SK-N-SH (cell line): ENCODE data around the gene RRBP1. TPM values are rescaled to one million over a fixed set of nuclear protein-coding genes. Genes with fewer than 3 reads are reported as not detected.

ENCODE experiments used
- CTCF ChIA-PET: fragments of 300-600, 350-600 bp; formaldehyde crosslinking; extraction: SDS; loops from one replicate; lab custom pipeline; 2021; lab: Yijun Ruan, JAX
- POLR2A ChIA-PET: fragments of 350-600 bp; sonication (Branson Sonifier 250); formaldehyde crosslinking; extraction: SDS; loops from one replicate; lab custom pipeline; 2020; ENCODE audit warnings: antibody characterized with exemption, inconsistent platforms; lab: Yijun Ruan, JAX
- DNase-seq: peaks from one replicate; pipeline ENCODE4 v3.0.0; 2012
- H2AFZ ChIP-seq: fragments of 200-600 bp; sonication (generic); 2 replicates; pipeline ENCODE4 v1.8.1; 2016; ENCODE audit warnings: antibody characterized with exemption, mild to moderate bottlenecking, low read depth
- H3F3A ChIP-seq: fragments of 200-600 bp; sonication (generic); replicated peaks from 2 replicates; pipeline ENCODE3; 2016; ENCODE audit warnings: antibody characterized with exemption, mild to moderate bottlenecking; ENCODE audit not compliant: insufficient read depth
- H3K27ac ChIP-seq, 2 experiments: fragments of 200-500 bp in 1 of 2; fragments of 200-600 bp in 1 of 2; sonication (Bioruptor generic) in 1 of 2; sonication (generic), shearing (Covaris generic) in 1 of 2; 2 replicates each; pipeline versions ENCODE4 v1.5.1 to v1.6.1; 2014 to 2016; ENCODE audit warnings: low read depth in 2 of 2, inconsistent platforms in 1 of 2, low read length in 1 of 2, mild to moderate bottlenecking in 1 of 2, mixed read lengths in 1 of 2
- H3K27me3 ChIP-seq: fragments of 200-600 bp; sonication (generic), shearing (Covaris generic); 2 replicates; pipeline ENCODE4 v1.6.1; 2016; ENCODE audit warnings: mixed run types; ENCODE audit not compliant: insufficient read depth
- H3K36me3 ChIP-seq, 2 experiments: fragments of 200-500 bp in 1 of 2; fragments of 200-600 bp in 1 of 2; sonication (Bioruptor generic) in 1 of 2; sonication (generic) in 1 of 2; replicated peaks in 1 of 2; 2 replicates each; pipeline versions ENCODE3 to v1.5.1; 2014 to 2016; ENCODE audit warnings: low read length in 1 of 2, mild to moderate bottlenecking in 1 of 2; ENCODE audit not compliant: insufficient read depth in 2 of 2, control insufficient read depth in 1 of 2
- H3K4me1 ChIP-seq, 2 experiments: fragments of 200-500 bp in 1 of 2; fragments of 200-600 bp in 1 of 2; sonication (Bioruptor generic) in 1 of 2; sonication (generic), shearing (Covaris generic) in 1 of 2; 2 replicates each; pipeline versions ENCODE4 v1.5.1 to v1.6.1; 2014 to 2016; ENCODE audit warnings: low read depth in 1 of 2, low read length in 1 of 2, mixed run types in 1 of 2; ENCODE audit not compliant: insufficient read depth in 2 of 2, control insufficient read depth in 1 of 2
- H3K4me2 ChIP-seq: fragments of 200-600 bp; sonication (generic), shearing (Covaris generic); 2 replicates; pipeline ENCODE4 v1.6.1; 2017; ENCODE audit warnings: mixed run types
- H3K4me3 ChIP-seq, 2 experiments: fragments of 200-500 bp in 1 of 2; fragments of 200-600 bp in 1 of 2; sonication (Bioruptor generic) in 1 of 2; sonication (generic), shearing (Covaris generic) in 1 of 2; 2 replicates each; pipeline versions ENCODE4 v1.5.1 to v1.8.1; 2014 to 2016; ENCODE audit warnings: low read depth in 2 of 2, inconsistent platforms in 1 of 2, low read length in 1 of 2, mild to moderate bottlenecking in 1 of 2, mixed read lengths in 1 of 2, moderate library complexity in 1 of 2
- H3K79me2 ChIP-seq: fragments of 200-600 bp; sonication (generic); 2 replicates; pipeline ENCODE4 v1.8.1; 2017; ENCODE audit warnings: mild to moderate bottlenecking; ENCODE audit not compliant: insufficient read depth
- H3K9ac ChIP-seq: fragments of 200-600 bp; sonication (generic); 2 replicates; pipeline ENCODE4 v1.6.1; 2017; ENCODE audit warnings: mixed run types
- H3K9me2 ChIP-seq: fragments of 200-600 bp; sonication (generic); 2 replicates; pipeline ENCODE4 v1.6.1; 2017; ENCODE audit warnings: mixed run types
- H3K9me3 ChIP-seq: fragments of 200-600 bp; sonication (generic); 2 replicates; pipeline ENCODE4 v1.6.1; 2017; ENCODE audit warnings: mixed run types, mild to moderate bottlenecking, moderate library complexity
- H4K20me1 ChIP-seq: fragments of 200-600 bp; sonication (generic); 2 replicates; pipeline ENCODE4 v1.6.1; 2017; ENCODE audit warnings: mild to moderate bottlenecking, mixed run types; ENCODE audit not compliant: insufficient read depth
- MEF2A ChIP-seq: IDR thresholded peaks from 2 replicates; pipeline ENCODE4 v1.4.0; 2012; ENCODE audit warnings: low read depth, borderline replicate concordance
- RFX5 ChIP-seq: IDR thresholded peaks from 2 replicates; pipeline ENCODE4 v1.6.1; 2012; ENCODE audit warnings: mild to moderate bottlenecking, improper control_type of control experiment, low read length
- SMC3 ChIP-seq: IDR thresholded peaks from 2 replicates; pipeline ENCODE4 v1.6.1; 2012; ENCODE audit warnings: low read depth, low read length, improper control_type of control experiment
- TAF1 ChIP-seq: IDR thresholded peaks from 2 replicates; pipeline ENCODE4 v1.6.1; 2012; ENCODE audit warnings: low read depth, mild to moderate bottlenecking, low read length, moderate library complexity, borderline replicate concordance
- WGBS: methylation state at CpG from one replicate; pipeline ENCODE4 v1.1.6; 2017; ENCODE audit warnings: low lambda C conversion rate; 5-methylcytosine and 5-hydroxymethylcytosine counted together
- polyA plus RNA-seq, 3 experiments: library from polyadenylated mRNA; depleted of rRNA; stranded (reverse); fragments of >200 nt; gene quantifications; 2 replicates each; pipeline ENCODE4 v1.2.3, GENCODE V29; 2012
- TF ChIP-seq, protein P1 (sequence below): IDR thresholded peaks from 2 replicates; pipeline ENCODE4 v1.4.0; 2012; ENCODE audit warnings: low read depth, borderline replicate concordance
- TF ChIP-seq, protein P2 (sequence below): IDR thresholded peaks from 2 replicates; pipeline ENCODE4 v1.4.0; 2012; ENCODE audit warnings: low read depth
- TF ChIP-seq, protein P3 (sequence below): fragments of 150-350 bp; IDR thresholded peaks from 2 replicates; pipeline ENCODE4 v1.6.1; 2016; ENCODE audit warnings: mild to moderate bottlenecking, low read depth, low read length

RRBP1 gene
- polyA plus RNA-seq, 1 of the 3 experiments (the other 2 are of a cell fraction), result 50.2 TPM

DNA sequence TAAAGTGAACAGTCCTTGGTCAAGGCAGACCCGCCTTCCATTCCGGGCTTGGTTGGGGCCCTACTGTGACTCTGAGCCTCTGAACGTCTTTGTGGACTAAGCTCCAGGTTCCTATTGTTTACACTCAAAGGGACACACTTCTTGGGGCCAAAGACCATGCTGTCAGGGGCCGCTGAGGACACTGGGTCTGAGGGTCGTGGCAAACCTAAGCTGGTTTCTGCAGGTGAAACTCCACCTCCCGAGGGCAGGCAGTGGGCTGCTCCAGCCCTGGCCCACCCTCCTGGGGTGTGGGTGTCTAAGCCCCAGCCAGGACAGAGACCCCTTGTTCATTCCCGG is 69.1 kb downstream of the RRBP1 start:
- WGBS, result 87% methylated on average over 6 of the region's 7 CpGs
- Histone ChIP-seq H3K79me2 (peaks cover 4% of the 10 kb centered on the region; the same call in 1 of the 2 replicates), H3K9me2 (no peaks in the 10 kb centered on the region), H3K4me2 (no peak overlapping the region), H3K9ac (no peak overlapping the region), H3F3A (peaks cover 14% of the 10 kb centered on the region), H3K36me3 (peaks cover 8 to 29% of the 10 kb centered on the region in 2 experiments), H3K4me1 (no peaks in the 10 kb centered on the region), H3K27ac (peak overlapping the region in 1 of 2 experiments; percentile 27; a peak in 1 of 4 replicates), H4K20me1 (peaks cover 23% of the 10 kb centered on the region; the same call in 1 of the 2 replicates), H3K27me3 (no peaks in the 10 kb centered on the region), H2AFZ (no peak overlapping the region), H3K9me3 (no peaks in the 10 kb centered on the region), H3K4me3 (no peak overlapping the region)
- TF ChIP-seq MEF2A, result no peak
- TF ChIP-seq, protein P1, sequence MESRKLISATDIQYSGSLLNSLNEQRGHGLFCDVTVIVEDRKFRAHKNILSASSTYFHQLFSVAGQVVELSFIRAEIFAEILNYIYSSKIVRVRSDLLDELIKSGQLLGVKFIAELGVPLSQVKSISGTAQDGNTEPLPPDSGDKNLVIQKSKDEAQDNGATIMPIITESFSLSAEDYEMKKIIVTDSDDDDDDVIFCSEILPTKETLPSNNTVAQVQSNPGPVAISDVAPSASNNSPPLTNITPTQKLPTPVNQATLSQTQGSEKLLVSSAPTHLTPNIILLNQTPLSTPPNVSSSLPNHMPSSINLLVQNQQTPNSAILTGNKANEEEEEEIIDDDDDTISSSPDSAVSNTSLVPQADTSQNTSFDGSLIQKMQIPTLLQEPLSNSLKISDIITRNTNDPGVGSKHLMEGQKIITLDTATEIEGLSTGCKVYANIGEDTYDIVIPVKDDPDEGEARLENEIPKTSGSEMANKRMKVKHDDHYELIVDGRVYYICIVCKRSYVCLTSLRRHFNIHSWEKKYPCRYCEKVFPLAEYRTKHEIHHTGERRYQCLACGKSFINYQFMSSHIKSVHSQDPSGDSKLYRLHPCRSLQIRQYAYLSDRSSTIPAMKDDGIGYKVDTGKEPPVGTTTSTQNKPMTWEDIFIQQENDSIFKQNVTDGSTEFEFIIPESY, result no peak
- no peak for TF ChIP-seq TAF1
- TF ChIP-seq, protein P2, sequence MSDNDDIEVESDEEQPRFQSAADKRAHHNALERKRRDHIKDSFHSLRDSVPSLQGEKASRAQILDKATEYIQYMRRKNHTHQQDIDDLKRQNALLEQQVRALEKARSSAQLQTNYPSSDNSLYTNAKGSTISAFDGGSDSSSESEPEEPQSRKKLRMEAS, result no peak
- TF ChIP-seq, protein P3, sequence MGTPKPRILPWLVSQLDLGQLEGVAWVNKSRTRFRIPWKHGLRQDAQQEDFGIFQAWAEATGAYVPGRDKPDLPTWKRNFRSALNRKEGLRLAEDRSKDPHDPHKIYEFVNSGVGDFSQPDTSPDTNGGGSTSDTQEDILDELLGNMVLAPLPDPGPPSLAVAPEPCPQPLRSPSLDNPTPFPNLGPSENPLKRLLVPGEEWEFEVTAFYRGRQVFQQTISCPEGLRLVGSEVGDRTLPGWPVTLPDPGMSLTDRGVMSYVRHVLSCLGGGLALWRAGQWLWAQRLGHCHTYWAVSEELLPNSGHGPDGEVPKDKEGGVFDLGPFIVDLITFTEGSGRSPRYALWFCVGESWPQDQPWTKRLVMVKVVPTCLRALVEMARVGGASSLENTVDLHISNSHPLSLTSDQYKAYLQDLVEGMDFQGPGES, result no peak
- no peak for TF ChIP-seq RFX5
- peak; percentile 3 for DNase-seq
- ChIA-PET CTCF (interaction anchor here (0.6 to 8.7 kb wide), 4 partner anchors 69 to 108 kb away, joined by 3 to 96 read pairs (median 4); partner anchors contain the start of gene RRBP1), POLR2A (no interaction called here)

DNA sequence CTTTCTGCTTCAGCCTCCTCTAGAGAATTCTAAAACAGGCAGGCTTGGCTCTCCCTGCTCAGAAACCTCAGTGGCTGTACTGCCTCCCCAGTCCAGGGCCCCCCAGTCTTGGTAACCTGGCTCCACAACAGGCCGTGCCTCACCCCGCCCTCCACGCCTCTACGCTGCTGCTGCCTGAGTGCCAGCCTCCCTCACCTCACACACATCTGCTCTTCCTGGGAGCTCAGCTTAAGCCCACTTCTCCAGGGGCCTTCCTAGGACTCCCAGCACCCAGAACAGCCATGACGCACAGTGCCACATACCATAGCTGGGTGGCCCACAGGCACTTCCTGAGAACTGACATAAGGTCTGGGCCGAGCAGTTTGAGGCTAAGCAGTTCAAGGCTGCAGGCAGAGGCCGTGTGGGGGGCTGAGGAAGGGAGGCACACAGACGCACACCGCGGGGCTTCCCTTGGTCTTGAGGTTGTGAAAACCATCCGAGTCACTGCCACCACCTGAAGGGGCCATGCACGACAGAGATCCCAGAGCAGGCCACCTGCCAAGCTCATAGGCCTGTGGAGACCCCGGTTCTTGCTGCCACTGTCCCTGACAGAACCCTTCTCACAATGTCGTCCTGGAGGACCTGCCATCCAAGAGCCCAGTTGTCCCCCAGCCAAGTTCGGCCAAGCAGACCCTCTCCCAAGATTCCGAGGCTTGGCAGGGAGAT is 69.6 kb downstream of the RRBP1 start:
- CTCF ChIA-PET, result interaction anchor here (0.9 to 8.7 kb wide), 3 partner anchors 69 to 75 kb away, joined by 3 to 96 read pairs (median 4); partner anchors contain the start of gene RRBP1
- POLR2A ChIA-PET, result no interaction called here

More for the DNA sequence above, 69.6 kb downstream of the RRBP1 start:
- Histone ChIP-seq H3K9ac (no peak overlapping the region), H3K27me3 (no peaks in the 10 kb centered on the region), H3K4me3 (no peak overlapping the region), H4K20me1 (peaks cover 28% of the 10 kb centered on the region), H2AFZ (no peak overlapping the region), H3K27ac (peak overlapping the region in 1 of 2 experiments; percentile 27; a peak in 1 of 4 replicates), H3K79me2 (peaks cover 9% of the 10 kb centered on the region; the same call in 1 of the 2 replicates), H3K9me2 (no peaks in the 10 kb centered on the region), H3F3A (peaks cover 20% of the 10 kb centered on the region), H3K4me1 (no peaks in the 10 kb centered on the region), H3K4me2 (no peak overlapping the region), H3K36me3 (peaks cover 13 to 32% of the 10 kb centered on the region in 2 experiments), H3K9me3 (no peaks in the 10 kb centered on the region)
- WGBS, result 87% methylated on average over 15 of the region's 16 CpGs
- peak; percentile 3 for DNase-seq
- TF ChIP-seq SMC3, result no peak
